Hepatic stellate cell (primary cell): ENCODE results near the gene OLFML3.
A peak's percentile ranks its signal among the peaks of the same experiment; 100 is the strongest.
"Not testable (repeated sequence)": the region's sequence is repeated elsewhere in the genome, so short reads cannot be mapped to it uniquely, and the experiment has no call there.

Experiments
- DNase-seq: peaks from one replicate; pipeline ENCODE4 v3.0.0; 2011; ENCODE audit warnings: low spot score

OLFML3 gene

GRCh38 chr1:113991467-113991997 is 12.3 kb downstream of the OLFML3 start:
- DNase-seq: no peak

GRCh38 chr1:113993072-113993471 is 13.8 kb downstream of the OLFML3 start:
- DNase-seq: no peak

- no peak for DNase-seq
Observed at GRCh38 chr1:113993766-113994165, 14.5 kb downstream of the OLFML3 start.

- no peak for DNase-seq
Observed at GRCh38 chr1:113995382-113995781, 16.1 kb downstream of the OLFML3 start.

GRCh38 chr1:113998361-113998760 is 19.1 kb downstream of the OLFML3 start:
- no peak for DNase-seq

GRCh38 chr1:113999233-113999632 is 20.0 kb downstream of the OLFML3 start:
- DNase-seq: no peak

- no peak for DNase-seq
Observed at GRCh38 chr1:113999799-114000198, 20.5 kb downstream of the OLFML3 start.

GRCh38 chr1:114000406-114000805 is 21.1 kb downstream of the OLFML3 start:
- DNase-seq: no peak

GRCh38 chr1:114002492-114003239 is 23.4 kb downstream of the OLFML3 start:
- DNase-seq: peak; percentile 69

- no peak for DNase-seq
Observed at GRCh38 chr1:114003431-114003830, 24.2 kb downstream of the OLFML3 start.

GRCh38 chr1:114006825-114007224 is 27.6 kb downstream of the OLFML3 start:
- DNase-seq: not testable (repeated sequence)

- no peak for DNase-seq
Observed at GRCh38 chr1:114008480-114008941, 29.2 kb downstream of the OLFML3 start.

- DNase-seq: no peak
Observed at GRCh38 chr1:114008993-114009392, 29.7 kb downstream of the OLFML3 start.

GRCh38 chr1:114009393-114009792 is 30.1 kb downstream of the OLFML3 start:
- DNase-seq: no peak

GRCh38 chr1:114010433-114011184 is 31.3 kb downstream of the OLFML3 start:
- DNase-seq: no peak

- no peak for DNase-seq
Observed at GRCh38 chr1:114011796-114012195, 32.5 kb downstream of the OLFML3 start.

- DNase-seq: no peak
Observed at GRCh38 chr1:114015075-114015474, 35.8 kb downstream of the OLFML3 start.

- not testable (repeated sequence) for DNase-seq
Observed at GRCh38 chr1:114019724-114020123, 40.5 kb downstream of the OLFML3 start.

GRCh38 chr1:114021665-114022099 is 42.4 kb downstream of the OLFML3 start:
- DNase-seq: no peak

- no peak for DNase-seq
Observed at GRCh38 chr1:114022877-114023276, 43.6 kb downstream of the OLFML3 start.

GRCh38 chr1:114023377-114023776 is 44.1 kb downstream of the OLFML3 start:
- DNase-seq: no peak

- no peak for DNase-seq
Observed at GRCh38 chr1:114024049-114024448, 44.8 kb downstream of the OLFML3 start.
